CD4-positive, alpha-beta T cell treated with Interleukin-6 at 100 ng/mL for 8 hours (primary cell): ENCODE data around the gene KCNQ1.

Source experiments
- DNase-seq: peaks from one replicate; pipeline ENCODE4 v3.0.0-alpha.2; 2020; ENCODE audit warnings: mixed read lengths, low spot score

The KCNQ1 gene

DNA sequence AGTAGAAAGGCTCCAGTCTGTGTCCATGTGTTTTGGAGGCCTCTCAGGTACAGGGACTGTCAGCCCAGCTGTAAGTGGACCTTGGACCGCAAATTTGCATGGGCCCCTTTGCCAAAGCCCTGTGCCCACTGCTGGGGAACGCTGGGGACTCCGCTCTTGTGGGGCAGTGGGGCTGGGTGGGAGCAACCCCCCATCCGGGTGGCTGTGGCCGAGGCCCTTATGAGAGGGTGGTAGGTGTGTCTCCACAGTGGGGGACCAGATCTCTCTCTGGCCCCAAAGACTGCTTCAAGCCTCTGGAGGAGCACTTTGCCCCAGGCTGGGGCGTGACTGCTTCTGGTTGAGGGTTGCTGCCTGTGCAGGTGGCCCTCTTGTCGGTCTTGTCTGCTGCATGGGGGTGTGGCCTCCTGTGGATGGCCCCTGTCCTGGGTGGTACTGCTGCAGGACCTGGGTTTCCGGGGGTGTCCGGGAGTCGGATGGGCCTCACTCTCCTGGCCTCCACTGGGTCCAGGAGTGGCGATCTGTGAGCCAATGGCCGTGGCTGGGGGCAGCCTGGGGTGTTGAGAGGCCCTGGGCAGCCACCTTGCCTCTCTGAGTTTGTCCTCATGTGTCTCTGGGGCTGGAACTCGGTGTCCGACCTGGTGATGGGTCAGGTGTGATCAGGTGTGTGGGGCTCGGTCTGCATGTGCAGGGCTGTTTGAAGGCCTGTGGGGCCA is 15.9 kb downstream of the KCNQ1 start:
- DNase-seq: no peak

DNA sequence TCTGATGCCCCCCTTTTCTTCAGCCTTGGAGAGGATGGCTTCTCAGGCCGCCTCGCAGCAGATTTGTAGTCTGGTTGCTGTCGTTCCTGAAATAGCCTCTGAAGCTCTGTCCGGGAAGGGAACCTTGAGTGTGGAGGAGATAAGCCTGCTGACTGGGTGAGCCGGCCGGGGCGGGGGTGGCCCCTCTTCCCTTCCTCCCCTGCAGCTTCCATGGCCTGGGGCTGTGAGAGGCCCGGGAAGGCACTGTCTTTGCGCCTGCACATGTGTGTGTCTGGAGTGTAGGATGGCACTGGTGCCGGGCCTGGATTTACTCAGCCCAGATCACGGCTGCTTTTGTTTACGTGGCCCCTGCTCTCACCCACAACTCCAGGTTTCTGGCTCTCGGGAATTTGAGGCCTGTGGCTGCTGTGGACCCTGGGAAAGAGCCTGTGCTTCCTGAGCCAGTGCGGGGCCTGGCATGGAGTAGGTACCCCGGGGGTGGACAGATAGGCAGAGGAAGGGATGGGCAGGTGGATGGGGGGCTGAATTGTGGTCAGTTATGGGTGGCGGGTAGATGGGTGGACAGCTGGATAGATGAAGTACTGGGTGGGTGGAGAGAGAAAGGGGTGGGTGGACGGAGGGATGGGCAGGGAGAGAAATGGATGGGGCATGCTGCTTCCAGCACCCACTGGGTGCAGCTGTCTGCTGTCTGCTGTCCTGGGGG is 16.6 kb downstream of the KCNQ1 start:
- DNase-seq: no peak

DNA sequence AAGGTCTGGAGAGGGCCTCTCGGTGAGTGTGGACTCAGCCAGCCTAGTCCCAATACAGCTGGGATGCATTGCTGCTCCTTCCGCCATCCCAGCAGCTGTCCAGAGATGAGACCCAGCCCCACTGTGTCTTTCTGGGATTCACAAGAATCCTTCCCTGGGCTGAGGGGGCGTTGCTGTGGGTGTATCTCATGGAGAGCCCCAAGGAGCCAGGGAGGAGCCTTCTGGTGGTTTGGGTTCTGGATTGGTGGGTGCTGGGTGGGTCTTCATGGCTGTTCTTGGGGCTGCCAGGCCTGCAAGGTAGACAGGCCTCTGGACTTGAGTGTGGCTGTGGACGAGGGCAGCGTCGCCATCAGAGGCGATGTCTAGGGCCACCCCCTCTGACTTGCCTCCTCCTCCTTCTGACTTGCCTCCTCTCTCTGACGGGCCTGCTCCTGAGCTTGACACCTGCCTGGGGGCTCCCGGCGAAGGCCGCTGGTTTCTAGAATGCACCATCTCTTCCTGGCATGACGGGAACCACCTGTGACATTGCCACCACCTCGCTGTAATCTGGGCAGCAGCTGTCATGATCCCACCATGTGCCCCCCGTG is 17.2 kb downstream of the KCNQ1 start:
- DNase-seq: no peak

DNA sequence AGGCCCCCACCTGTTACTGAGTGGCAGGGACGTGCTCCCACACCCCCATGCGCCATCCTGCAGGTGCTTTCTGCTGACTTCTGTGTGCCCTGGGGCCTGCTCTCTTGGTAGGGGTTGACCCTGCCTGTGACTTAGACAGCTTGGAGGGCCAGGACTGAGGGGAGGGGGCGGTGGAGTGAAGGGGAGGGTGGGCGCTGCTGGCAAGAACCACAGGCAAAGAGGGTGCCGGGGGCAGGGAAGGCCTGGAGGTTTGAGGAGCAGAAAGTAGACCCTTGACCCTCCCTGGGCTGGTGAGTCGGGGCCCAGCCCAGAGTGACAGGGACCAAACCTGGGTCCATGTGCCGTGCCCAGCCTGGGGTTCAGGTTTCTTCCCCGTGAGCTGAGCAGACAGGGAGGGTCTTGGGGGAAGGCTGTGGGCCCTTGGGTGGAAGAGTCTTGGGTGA is 17.8 kb downstream of the KCNQ1 start:
- no peak for DNase-seq

DNA sequence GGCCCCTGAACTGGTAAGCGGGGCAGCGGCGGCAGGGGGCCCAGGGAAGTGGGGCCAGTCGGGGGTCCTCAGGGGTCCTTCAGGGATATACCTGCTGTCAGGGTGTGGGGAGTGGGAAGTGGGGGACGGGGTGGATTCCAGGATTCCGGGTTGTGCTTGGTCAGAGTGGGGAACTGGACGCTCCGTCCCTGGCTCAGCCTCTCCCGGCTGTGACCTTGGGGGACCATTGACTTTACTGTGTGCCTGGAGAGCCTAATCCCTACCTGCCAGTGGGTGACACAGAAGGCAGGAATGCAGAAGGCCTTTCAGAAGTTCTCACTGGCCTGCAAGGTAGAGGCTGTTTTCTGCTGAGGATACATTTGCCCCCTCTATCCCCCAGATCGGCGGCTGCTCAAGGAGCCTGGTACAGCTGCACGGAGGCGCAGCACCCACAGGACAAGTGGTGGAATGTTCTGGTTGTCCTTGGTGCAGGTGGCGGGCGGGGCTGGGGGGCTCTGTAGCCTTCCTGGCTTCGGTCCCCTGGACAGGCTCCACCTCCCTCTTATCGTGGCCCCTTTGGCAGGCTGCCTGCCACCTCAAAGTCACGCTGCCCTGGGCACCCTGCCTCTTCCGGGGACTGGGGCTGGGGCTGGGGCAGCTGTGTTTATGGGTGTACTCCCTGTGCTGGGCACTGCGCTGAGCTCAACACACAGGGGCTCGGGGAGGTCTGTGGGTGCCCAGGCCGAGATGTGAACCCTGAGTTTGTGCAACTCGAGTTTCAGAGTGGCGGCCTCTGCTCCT is 18.4 kb downstream of the KCNQ1 start:
- DNase-seq: no peak

DNA sequence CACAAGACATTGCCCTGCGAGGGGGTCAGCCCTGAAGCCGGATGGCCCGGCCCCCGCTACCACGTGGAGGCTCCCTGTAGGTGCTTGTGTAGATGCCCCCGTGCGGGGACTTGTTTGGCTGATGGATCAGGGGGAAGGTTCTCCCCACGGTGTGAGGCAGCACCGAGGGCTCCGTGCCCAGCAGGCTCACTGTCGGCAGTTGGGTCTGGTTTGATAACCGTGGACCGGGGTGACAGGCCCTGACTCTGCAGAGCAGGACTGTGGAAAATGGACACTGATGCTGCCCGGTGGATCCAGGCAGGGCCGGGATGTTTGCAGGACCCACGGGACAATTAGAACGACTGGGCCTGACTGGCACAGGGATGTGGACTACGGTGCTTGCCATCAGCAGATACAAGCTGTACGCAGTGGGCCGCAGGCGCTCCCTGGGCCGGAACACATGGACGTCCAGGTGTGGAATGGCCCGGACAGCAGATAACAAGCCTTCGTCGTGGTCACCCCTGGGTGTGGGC is 19.0 kb downstream of the KCNQ1 start:
- DNase-seq: no peak

DNA sequence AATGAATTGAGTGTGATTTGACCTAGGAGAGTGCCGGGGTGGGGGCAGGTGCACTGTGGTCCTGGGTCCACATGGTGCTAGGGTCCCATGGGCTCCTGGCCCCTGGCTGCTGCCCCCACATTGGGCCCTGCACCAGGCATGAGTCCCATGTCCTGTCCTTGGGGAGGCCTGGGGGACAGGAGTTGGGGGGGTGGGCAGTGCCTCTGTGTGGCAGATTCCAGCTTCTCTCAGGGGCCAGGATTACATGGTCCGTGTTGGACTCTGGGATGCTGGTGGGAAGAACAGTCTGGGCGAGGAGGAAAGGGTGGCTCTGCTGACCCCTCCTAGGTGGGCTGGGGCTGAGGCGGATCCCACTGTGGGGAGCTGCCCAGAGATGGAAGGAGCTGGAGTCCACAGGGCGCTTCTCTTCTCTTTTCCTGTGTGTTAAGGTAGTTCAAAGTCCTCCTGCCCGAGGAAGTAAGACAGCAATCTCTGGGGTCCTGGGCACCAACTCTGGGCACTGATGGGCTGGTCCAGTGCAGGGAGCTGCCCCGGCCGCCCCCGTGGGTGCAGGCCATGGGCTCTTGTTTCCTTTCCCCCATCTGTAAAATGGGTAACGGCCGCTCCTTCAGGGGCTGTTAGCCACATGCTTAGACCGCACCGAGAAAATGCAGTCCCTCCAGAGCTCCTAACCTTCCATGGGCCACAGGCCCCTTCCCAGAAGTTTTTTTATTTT is 19.8 kb downstream of the KCNQ1 start:
- no peak for DNase-seq

DNA sequence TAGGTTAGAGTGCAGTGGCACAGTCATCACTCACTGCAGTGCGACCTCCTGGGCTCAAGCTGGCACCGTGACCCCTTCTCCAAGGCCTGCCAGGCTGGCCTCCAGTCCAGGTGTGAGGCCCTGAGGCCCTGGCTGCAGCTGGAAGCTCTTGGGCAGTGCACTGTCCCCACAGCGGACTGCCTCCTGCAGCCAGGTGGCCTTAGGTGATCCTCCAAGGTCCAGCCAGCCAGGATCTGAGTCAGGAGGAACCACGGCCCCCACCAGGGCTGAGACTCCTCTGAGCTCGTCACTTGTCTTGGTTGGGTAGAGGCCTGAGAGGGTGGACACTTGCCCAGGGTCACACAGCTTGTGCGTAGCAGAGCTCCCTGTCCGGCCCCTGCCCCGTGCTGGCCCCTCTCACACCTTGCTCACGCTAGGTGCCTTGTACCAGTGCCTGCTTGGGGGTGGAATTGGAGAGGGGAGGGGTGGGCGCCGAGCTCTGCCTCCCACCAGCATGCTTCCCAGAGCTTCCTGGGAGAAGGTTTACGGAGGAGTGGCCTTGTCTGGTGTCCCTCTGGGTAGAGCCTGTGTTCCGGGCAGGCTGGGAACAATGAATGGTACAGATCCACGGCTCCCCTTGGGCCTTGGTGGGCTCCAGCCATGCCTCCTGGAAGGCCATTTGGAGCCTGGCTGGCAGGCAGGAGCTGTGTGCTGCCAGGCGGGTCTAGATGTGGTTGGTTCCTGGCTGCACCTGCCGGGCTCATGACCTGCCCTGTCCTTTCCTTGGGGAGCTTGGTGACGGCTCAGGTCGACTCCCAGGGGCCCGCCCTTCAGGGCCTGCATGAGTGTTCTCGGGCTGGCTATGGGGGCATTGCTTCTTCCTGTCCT is 20.6 kb downstream of the KCNQ1 start:
- DNase-seq: no peak

DNA sequence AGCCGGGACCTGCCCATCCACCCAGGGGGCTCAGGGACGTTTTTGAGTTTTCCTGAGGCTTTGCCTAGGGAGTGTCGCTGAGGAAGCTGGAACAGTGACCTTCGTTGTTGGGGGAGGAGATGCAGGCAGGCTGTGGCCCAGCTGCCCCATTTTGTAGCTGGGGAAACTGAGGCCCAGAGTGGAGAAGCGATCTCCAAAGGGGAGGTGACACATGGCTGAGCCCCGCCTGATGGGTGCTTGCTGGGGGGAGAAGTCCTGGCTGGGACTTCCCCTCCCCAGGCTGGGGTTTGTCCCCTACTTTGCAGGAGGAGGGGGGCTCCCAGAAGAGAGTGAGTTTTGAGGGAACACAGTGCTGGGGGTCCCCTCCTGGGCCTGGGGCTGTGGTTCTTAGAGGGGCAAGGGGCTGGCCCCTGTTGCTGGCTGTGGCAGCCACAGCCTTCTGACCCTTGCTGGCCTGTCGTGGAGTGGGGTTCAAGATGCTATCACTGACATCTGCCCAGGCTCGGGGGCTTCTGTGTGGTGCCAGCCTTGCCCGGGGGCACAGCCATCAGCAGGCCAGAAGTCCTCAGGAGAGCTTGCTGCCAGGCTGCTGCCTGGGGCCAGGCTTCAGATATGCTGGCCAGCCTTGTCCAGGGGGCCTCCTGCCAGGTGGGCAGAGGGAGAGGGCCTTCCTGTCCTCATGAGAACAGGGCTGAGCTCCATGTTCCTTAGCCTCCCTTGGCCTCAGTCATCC is 21.4 kb downstream of the KCNQ1 start:
- no peak for DNase-seq

DNA sequence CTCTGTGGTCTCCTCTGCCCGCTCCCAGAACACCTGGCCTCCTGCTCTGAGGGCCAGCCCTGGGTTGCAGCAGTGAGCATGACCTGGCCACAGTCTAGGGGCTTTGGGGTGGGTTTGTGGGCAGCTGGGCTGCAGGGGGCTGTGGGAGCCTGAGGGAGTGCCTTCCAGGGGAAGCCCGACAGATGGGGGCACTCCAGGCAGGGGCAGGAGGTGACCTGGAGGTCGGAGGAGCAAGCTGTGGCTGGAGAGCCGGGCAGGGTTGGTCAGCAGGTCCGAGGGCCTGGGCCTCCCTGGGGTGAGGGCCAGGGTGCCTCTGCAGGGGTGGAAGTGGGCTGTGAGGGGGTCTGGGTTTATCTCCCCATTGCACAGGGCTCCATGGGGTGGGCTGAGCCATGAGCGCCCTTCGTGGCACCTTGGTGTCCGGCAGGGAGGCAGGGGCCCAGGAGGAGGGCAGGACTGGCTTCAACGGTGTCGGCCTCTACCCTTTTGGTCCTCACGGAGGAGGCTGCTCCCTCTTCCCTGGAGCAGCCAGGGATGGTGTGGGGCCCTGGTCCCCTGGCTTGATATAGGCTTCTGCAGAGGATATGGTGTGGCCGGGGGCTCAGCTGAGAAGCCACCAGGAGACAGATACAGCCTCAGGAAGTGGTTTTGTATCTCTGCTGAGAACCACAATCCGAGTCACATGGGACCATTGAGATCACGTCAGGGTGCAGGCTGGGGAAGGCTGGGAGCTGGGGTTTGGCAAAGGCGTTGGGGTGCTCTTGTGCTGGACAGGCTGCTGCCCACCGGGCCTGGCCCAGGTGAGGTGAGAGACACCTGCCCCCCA is 22.3 kb downstream of the KCNQ1 start:
- DNase-seq: peak; percentile 76

DNA sequence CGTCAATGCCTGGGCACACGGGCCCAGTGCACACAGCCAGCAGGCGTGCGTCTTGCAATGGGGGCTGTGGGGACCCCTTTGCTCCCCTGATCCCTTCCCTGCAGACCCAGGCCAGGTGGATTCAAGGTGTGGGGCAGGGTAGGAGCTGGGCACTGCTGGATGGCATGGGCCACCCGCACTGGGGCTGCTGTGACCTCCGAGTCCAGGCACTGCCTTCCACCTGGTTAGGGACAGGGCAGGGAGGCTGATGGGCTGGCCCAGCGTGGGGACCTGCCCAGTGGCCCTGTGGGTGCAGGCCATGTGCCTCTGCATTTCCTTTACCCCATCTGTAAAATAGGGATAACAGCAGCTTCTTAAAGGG is 22.9 kb downstream of the KCNQ1 start:
- DNase-seq: no peak

DNA sequence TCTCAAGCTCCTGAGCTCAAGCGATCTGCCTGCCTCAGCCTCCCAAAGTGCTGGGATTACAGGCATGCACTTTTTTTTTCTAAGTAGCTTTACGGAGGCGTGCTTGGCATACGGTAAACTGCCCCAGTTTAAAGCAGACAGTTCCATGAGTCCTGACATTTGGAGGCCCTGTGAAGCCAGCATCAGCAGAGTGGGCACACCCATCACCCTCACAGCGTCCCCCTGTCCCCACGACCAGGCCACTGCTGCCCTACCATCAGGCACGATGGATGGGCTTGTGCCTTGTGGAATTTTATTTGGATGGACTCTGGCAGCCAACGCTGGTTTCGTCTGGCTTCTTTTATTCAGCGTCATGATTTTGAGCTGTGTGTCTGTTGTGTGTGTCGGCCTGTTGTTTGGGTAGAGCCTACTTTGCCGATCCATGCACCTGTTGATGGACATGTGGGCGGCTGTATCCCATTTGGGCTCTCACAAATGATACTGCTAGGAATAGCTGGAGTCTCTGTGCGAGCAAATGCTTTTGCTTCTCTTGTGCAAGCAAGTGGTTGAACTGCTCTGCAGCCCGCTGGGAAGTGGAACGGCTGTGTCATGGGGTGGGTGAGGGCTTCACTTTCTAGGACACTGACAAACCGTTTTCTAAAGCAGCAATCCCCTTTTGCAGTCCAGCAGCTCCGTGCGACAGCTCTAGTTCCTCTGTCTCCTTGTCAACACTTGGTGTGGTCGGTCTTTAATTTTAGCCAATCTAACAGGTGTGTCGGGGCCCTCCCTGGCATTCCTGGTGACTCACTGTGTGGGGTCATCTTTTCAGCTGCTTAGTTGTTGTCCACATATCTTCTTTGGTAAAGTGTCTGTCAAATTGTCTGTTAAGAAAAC is 23.8 kb downstream of the KCNQ1 start:
- DNase-seq: no peak

DNA sequence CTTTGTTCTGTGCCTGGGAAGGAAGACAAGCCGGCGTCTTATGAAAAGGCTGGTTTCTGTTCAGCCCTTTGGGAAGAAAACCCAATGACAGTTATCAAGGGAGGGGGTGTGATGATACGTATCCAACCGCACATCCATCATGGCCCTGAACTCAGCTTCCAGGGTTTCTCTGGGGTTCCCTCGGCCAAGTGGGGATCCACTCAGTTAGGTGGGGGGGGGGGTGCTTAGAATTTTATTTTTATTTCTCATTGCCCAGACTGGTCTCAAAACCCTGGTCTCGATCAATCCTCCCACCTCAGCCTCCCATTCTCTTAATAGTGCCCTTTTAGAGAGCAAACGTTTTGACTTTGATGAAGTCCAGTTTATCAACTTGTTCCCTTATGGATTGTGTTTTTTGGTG is 25.7 kb downstream of the KCNQ1 start:
- DNase-seq: no peak

DNA sequence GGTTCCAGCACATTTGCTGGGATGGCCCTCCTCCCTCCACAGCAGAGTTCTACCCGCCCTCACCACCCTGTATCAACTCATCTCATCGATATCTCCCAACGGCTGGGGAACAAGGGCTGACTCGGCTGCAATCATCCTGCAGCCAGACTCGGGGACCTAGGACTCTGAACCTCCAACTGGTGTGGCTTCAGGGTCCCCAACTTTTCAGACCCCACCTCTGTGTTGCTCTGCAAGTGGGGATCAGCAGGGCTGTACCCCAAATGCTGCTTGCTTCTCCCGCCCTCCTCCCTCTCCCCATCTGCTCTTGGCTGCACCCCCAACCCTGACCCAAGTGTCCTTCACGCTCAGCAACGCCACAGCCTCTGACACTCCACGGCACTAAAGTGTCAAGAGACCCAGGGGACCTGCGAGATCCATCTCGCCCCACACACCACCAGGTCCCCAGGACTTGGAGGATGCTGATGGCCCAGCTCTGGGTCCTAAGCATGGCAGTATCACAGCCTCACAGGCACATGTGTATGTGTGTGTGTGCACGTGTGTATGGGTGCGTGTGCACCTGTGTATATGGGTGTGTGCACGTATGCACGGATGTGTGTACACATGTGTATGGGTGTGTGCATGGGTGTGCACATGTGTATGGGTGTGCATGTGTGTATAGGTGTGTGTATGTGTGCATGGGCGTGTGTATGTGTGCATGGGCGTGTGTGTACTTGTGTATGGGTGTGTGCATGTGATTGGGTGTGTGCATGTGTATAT is 26.4 kb downstream of the KCNQ1 start:
- DNase-seq: no peak

DNA sequence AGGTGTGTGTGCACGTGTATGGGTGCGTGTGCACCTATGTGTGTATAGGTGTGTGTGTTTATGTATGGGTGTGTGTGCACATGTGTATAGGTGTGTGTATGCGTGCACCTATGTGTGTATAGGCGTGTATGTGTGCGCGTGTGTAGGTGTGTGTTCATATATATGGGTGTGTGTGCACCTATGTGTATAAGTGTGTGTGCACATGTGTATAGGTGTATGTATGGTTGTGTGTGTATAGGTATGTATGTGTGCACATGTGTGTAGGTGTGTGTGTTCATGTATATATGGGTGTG is 26.9 kb downstream of the KCNQ1 start:
- no peak for DNase-seq

DNA sequence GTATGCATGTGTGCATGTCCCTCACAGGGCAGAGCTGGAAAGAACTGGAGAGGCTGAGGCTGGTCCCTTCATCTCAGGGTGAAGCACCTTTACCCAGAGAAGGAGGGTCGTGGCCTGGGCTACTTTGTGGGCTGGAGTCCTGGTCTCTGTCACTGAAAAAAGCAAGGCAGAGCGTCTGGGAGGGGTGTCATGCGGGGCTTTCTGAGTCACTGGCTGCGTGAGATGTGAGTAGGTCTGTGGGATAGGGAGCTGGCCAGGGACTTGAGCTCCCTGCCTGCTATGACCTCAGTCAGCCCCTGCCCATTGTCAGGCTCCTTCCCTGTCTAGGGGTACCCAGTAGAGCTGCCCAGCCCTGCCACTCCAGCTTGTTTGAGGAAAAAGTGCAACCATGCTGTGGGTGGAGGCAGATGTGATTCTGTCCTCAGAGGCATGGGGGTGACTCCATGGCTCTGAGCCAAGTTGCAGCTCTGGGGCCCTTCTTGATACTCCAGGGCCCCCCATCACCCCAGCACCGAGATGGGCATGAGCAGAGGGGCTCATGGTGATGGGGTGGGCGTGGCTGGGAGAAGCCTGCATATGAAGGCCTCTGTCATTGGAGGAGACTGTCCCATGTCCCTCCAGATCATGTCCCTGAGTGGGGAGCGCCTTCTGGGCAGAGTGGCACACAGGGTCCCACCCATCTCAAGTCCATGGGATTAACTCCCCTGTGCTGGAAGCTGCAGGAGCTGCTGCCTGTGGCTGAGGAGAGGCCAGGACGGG is 27.8 kb downstream of the KCNQ1 start:
- no peak for DNase-seq
